Heart right ventricle (tissue), 16 donors: ENCODE measurements around the gene IL1A. TPM values are rescaled to one million over a fixed set of nuclear protein-coding genes. Genes with fewer than 3 reads are reported as not detected.

Experiments used
- ATAC-seq, 8 donors: fragments of 200-7000 bp; cut with Tn5 transposase; one replicate each; pipeline ENCODE4 v1.9.1; 2020; ENCODE audit warnings: mild to moderate bottlenecking in 8 of 8, moderate library complexity in 8 of 8, moderate number of reproducible peaks in 1 of 8
- DNase-seq, 2 donors: peaks; one replicate each; pipeline ENCODE4 v3.0.0-alpha.2; 2020
- H3K27ac ChIP-seq, 10 donors: fragments of 200-600 bp; sonication (generic) in 2 of 10; one replicate each; pipeline versions ENCODE4 v1.5.0 to v1.8.0; 2020 to 2022; ENCODE audit warnings: mild to moderate bottlenecking in 3 of 10
- H3K27me3 ChIP-seq, 7 donors: fragments of 200-600 bp; one replicate each; pipeline ENCODE4 v1.8.0; 2021 to 2022; ENCODE audit warnings: mild to moderate bottlenecking in 2 of 7
- H3K36me3 ChIP-seq, 9 donors: fragments of 200-600 bp; sonication (generic) in 1 of 9; one replicate each; pipeline versions ENCODE4 v1.5.0 to v1.8.0; 2020 to 2022; ENCODE audit warnings: mild to moderate bottlenecking in 2 of 9
- H3K4me1 ChIP-seq, 9 donors: fragments of 200-600 bp; sonication (generic) in 1 of 9; one replicate each; pipeline versions ENCODE4 v1.5.0 to v1.8.0; 2020 to 2022; ENCODE audit warnings: mild to moderate bottlenecking in 4 of 9
- H3K4me3 ChIP-seq, 10 donors: fragments of 200-600 bp; sonication (generic) in 2 of 10; one replicate each; pipeline versions ENCODE4 v1.5.0 to v1.8.0; 2020 to 2022; ENCODE audit warnings: mild to moderate bottlenecking in 7 of 10, moderate library complexity in 2 of 10
- H3K9me3 ChIP-seq, 11 donors: fragments of 200-600 bp in 10 of 11; sonication (generic) in 2 of 11; one replicate each; pipeline versions ENCODE4 v1.5.0 to v1.8.0; 2013 to 2022; ENCODE audit warnings: mild to moderate bottlenecking in 2 of 11, control low read depth in 1 of 11, moderate library complexity in 1 of 11
- WGBS, 2 donors: extraction: QIAGEN DNeasy Blood & Tissue Kit; methylation state at CpG; one replicate each; pipeline ENCODE4 v1.1.7; 2013; ENCODE audit warnings: inconsistent platforms in 1 of 2; 5-methylcytosine and 5-hydroxymethylcytosine counted together
- intact Hi-C, 10 donors: fragments of 100-400 bp; cut with DNase I; formaldehyde crosslinking; loops; one replicate each; pipeline versions ENCODE4 v1.11.1 to v1.14.2; 2022
- polyA plus RNA-seq, 2 donors: library from polyadenylated mRNA; stranded (reverse); fragments of 200-250 nt; gene quantifications; one replicate each; pipeline ENCODE4 v1.2.3, GENCODE V29; 2013
- total RNA-seq, 10 donors: library from RNA; stranded (reverse); fragmentation: NEBNext Ultra II Directional in 3 of 10; extraction: Animal tissue kit (Norgen Biotek cat#: 25700) in 3 of 10; gene quantifications; one replicate each; pipeline versions ENCODE4 v1.2.1 to v1.2.4, GENCODE V29; 2021 to 2023
- TF ChIP-seq, protein P1 (sequence below), 9 donors: fragments of 200-600 bp; sonication (generic) in 2 of 9; IDR thresholded peaks; one replicate each; pipeline versions ENCODE4 v1.5.0 to v1.8.0; 2021 to 2022; ENCODE audit warnings: antibody characterized with exemption in 9 of 9, mild to moderate bottlenecking in 5 of 9, moderate library complexity in 1 of 9
- donor health status: Arrhythmogenic right ventricular cardiomyopathy.
- donor health status: ischemic (EF 13 %, LVEDD 7.1; RV severe dilation, severe dysfunction).
- donor health status: healthy with polysubstance abuse.
- donor health status: DM: no; HTN: yes; CAD: no.
- donor health status: DM: no; HTN: no; CAD: no.
- donor health status: ischemic (EF 25% LVEDD 6.9; RV normal size, moderate dysfunction).
- donor health status: ischemic (EF 25% LVEDD 5.7; RV mildly dilated, moderate dysfunction).
- donor health status: healthy.
- donor health status: DM: yes; HTN: yes; CAD: no.
- donor health status: Ischemic cardiomyopathy.
- donor health status: ischemic (EF 35%, LVEDD 5.7; RV mildly dilated, moderate dysfunction).
- donor health status: nonischemic (EF 11% LVEDD 7.7; RV severe dilation, severe dysfunction).
- donor health status: DM: yes; HTN: yes; CAD: no.
- donor health status: PGD.
- donor health status: ischemic (EF 29% LVEDD 5.4; RV normal size, mild dysfunction).
- donor health status: nonischemic (EF 23%, LVEDD 6.1; RV moderate dilation, normal function).

The IL1A gene
- total and polyA plus RNA-seq, 12 donors, result 0.01 TPM; not detected in 11

- H3K27me3 ChIP-seq, result peaks cover 0 to 1% (median 0%) of the 10 kb centered on the region in 7 donors
- H3K4me1 ChIP-seq, result peaks cover 0 to 33% (median 0%) of the 10 kb centered on the region in 9 donors
- intact Hi-C loops, result no loop called here
- TF ChIP-seq, protein P1, sequence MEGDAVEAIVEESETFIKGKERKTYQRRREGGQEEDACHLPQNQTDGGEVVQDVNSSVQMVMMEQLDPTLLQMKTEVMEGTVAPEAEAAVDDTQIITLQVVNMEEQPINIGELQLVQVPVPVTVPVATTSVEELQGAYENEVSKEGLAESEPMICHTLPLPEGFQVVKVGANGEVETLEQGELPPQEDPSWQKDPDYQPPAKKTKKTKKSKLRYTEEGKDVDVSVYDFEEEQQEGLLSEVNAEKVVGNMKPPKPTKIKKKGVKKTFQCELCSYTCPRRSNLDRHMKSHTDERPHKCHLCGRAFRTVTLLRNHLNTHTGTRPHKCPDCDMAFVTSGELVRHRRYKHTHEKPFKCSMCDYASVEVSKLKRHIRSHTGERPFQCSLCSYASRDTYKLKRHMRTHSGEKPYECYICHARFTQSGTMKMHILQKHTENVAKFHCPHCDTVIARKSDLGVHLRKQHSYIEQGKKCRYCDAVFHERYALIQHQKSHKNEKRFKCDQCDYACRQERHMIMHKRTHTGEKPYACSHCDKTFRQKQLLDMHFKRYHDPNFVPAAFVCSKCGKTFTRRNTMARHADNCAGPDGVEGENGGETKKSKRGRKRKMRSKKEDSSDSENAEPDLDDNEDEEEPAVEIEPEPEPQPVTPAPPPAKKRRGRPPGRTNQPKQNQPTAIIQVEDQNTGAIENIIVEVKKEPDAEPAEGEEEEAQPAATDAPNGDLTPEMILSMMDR (IDR thresholded peaks at IDR 0.05), result no peak
- no peak for ATAC-seq
- DNase-seq, result no peak
- no peak overlapping the region for H3K27ac ChIP-seq
- H3K36me3 ChIP-seq, result no peaks in the 10 kb centered on the region
- H3K4me3 ChIP-seq, result no peak overlapping the region
- WGBS, 2 donors, result 88 to 90% methylated on average over 1 of the region's 1 CpG
- H3K9me3 ChIP-seq, result no peaks in the 10 kb centered on the region
Measured at GRCh38 chr2:112789186-112789585, 4.9 kb upstream of the IL1A start.

- H3K4me1 ChIP-seq, result peaks cover 0 to 33% (median 0%) of the 10 kb centered on the region in 9 donors
- DNase-seq (no peak), ATAC-seq (no peak)
- intact Hi-C loops, result no loop called here
- TF ChIP-seq, protein P1 (IDR thresholded peaks at IDR 0.05), result no peak
- H3K27ac ChIP-seq, result no peak overlapping the region
- no peaks in the 10 kb centered on the region for H3K9me3 ChIP-seq
- H3K4me3 ChIP-seq, result no peak overlapping the region
- H3K36me3 ChIP-seq, result no peaks in the 10 kb centered on the region
- WGBS, 2 donors, result 46 to 67% methylated on average over 3 of the region's 3 CpGs
- peaks cover 0 to 6% (median 0%) of the 10 kb centered on the region in 7 donors for H3K27me3 ChIP-seq
Measured at GRCh38 chr2:112788653-112789052, 4.4 kb upstream of the IL1A start.

DNA sequence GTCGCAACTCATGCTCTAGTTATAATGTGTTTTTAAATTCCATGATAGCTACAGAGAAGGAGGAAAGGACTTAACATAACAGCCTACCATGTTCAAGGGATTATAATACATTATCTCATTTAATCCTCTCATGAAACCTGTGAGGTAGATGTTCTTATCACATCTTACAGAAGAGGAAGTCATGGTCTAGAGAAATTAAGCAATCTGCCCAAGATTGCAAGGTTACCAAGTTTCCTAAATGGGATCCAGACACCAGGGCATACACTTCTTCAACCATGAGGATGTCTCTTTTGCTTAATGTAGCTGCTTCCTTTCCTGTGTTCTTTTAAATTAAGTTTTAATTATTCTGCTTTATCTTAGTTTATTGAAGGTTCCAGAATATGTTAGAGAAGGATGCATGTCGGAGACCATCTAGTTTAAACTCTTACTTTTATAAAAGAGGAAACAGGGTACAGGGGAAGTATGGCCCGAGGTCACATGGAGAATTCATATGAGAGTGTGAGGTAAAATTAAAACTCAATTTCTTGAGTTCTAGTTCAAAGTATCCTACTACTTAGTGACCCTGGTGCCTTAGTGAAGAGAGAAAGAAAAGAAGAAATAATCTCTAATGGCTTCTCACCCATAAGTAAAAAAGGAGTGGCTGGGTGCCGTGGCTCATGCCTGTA, 3.6 kb upstream of the IL1A start:
- peaks cover 0 to 30% (median 0%) of the 10 kb centered on the region in 9 donors for H3K4me1 ChIP-seq
- no peak for DNase-seq
- H3K27me3 ChIP-seq, result peaks cover 0 to 7% (median 0%) of the 10 kb centered on the region in 7 donors
- no peak overlapping the region for H3K4me3 ChIP-seq
- H3K27ac ChIP-seq, result no peak overlapping the region
- H3K9me3 ChIP-seq, result no peaks in the 10 kb centered on the region
- TF ChIP-seq, protein P1 (IDR thresholded peaks at IDR 0.05), result no peak
- intact Hi-C loops, result no loop called here
- H3K36me3 ChIP-seq, result no peaks in the 10 kb centered on the region
- 83 to 85% methylated on average over 4 of the region's 4 CpGs for WGBS, 2 donors
- ATAC-seq, result no peak

DNA sequence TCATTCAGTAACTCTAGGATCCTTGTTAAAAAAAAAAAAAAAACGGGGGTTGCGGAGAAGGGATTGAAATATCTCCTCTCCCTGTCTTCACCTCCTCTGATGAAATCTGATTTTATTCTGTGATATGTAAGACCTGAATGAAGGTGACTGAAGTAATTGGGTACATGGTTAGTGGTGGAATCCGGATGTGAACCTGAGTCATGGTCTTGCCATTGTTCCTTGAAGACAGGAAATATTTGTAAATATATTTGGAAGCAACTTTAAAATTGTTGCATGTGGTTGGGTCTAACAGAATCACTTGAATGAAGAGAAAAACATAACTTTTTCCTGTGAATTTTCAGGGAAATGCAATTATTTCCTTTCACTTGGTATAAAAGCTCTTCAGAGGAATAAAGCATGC, 3.0 kb upstream of the IL1A start:
- DNase-seq (no peak), ATAC-seq (no peak)
- intact Hi-C loops, result no loop called here
- TF ChIP-seq, protein P1 (IDR thresholded peaks at IDR 0.05), result no peak
- H3K9me3 ChIP-seq, result no peaks in the 10 kb centered on the region
- no peaks in the 10 kb centered on the region for H3K36me3 ChIP-seq
- H3K4me1 ChIP-seq, result peaks cover 0 to 30% (median 0%) of the 10 kb centered on the region in 9 donors
- H3K4me3 ChIP-seq, result no peak overlapping the region
- WGBS, 2 donors, result 72 to 83% methylated on average over 3 of the region's 3 CpGs
- H3K27ac ChIP-seq, result no peak overlapping the region
- peaks cover 0 to 7% (median 0%) of the 10 kb centered on the region in 7 donors for H3K27me3 ChIP-seq
